ENCODE data around the gene SHROOM3.

- TF ChIP-seq PTBP1 (IDR thresholded peaks at IDR 0.05; ENCODE audit: low read depth, low read length, poor library complexity, severe bottlenecking) (no peak), NFATC3 (CRISPR knock-in tag; IDR thresholded peaks at IDR 0.05) (no peak), PHF8 (CRISPR knock-in tag; IDR thresholded peaks at IDR 0.05) (no peak), NKX3-1 (CRISPR knock-in tag; IDR thresholded peaks at IDR 0.05) (no peak), TP53 (CRISPR knock-in tag; conservative IDR thresholded peaks at IDR 0.05) (no peak), ZC3H4 (CRISPR knock-in tag; IDR thresholded peaks at IDR 0.05; ENCODE audit: borderline replicate concordance) (no peak)
Observed at GRCh38 chr4:76581077-76581962, 146.3 kb downstream of the SHROOM3 start.

All from HepG2 (cell line).